Measurements from ENCODE around the gene ZMIZ1.

- TF ChIP-seq, protein P1, sequence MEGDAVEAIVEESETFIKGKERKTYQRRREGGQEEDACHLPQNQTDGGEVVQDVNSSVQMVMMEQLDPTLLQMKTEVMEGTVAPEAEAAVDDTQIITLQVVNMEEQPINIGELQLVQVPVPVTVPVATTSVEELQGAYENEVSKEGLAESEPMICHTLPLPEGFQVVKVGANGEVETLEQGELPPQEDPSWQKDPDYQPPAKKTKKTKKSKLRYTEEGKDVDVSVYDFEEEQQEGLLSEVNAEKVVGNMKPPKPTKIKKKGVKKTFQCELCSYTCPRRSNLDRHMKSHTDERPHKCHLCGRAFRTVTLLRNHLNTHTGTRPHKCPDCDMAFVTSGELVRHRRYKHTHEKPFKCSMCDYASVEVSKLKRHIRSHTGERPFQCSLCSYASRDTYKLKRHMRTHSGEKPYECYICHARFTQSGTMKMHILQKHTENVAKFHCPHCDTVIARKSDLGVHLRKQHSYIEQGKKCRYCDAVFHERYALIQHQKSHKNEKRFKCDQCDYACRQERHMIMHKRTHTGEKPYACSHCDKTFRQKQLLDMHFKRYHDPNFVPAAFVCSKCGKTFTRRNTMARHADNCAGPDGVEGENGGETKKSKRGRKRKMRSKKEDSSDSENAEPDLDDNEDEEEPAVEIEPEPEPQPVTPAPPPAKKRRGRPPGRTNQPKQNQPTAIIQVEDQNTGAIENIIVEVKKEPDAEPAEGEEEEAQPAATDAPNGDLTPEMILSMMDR (IDR thresholded peaks at IDR 0.05): no peak
- TF ChIP-seq POLR2A (IDR thresholded peaks at IDR 0.05): no peak
- no peak for TF ChIP-seq EP300 (IDR thresholded peaks at IDR 0.05)
Observed at GRCh38 chr10:79130255-79130654, 61.5 kb downstream of the ZMIZ1 start.

All from suprapubic skin (tissue), 3 donors.